Panc1 (cell line): ENCODE measurements around the gene SLC25A41. TPM values are rescaled to one million over a fixed set of nuclear protein-coding genes. Genes with fewer than 3 reads are reported as not detected.

Source experiments
- ATAC-seq: fragments of 200-7000 bp; cut with Tn5 transposase; 2 replicates; pipeline ENCODE4 v1.9.1; 2020; ENCODE audit warnings: mild to moderate bottlenecking, moderate library complexity
- BruUV-seq: library from RNA; stranded (reverse); fragments of 400-500 nt; replicated peaks from 2 replicates; lab custom pipeline; 2021; lab: Mats Ljungman, UMichigan
- CTCF ChIA-PET: fragments of 300-600 bp; sonication (Branson Sonifier 250); formaldehyde crosslinking; loops from one replicate; lab custom pipeline; 2022; ENCODE audit warnings: antibody characterized with exemption; lab: Charles Lee
- POLR2A ChIA-PET: fragments of 300-600 bp; sonication (Branson Sonifier 250); formaldehyde crosslinking; loops from one replicate; lab custom pipeline; 2022; ENCODE audit warnings: antibody characterized with exemption; lab: Charles Lee
- DNase-seq: peaks from one replicate; pipeline ENCODE4 v3.0.0-alpha.2; 2010; ENCODE audit warnings: low read depth, low spot score
- H3K27ac ChIP-seq: 2 replicates; pipeline ENCODE4 v1.5.1; 2011; ENCODE audit warnings: mild to moderate bottlenecking, low read length, inconsistent platforms
- H3K27me3 ChIP-seq: fragments of 200-500 bp; sonication (Bioruptor generic); 2 replicates; pipeline ENCODE4 v1.6.0; 2014; ENCODE audit warnings: low read length, inconsistent platforms; ENCODE audit not compliant: control insufficient read depth, insufficient read depth
- H3K36me3 ChIP-seq: fragments of 200-500 bp; sonication (Bioruptor generic); 2 replicates; pipeline ENCODE4 v1.5.1; 2014; ENCODE audit warnings: inconsistent platforms, mild to moderate bottlenecking, low read length, moderate library complexity; ENCODE audit not compliant: control insufficient read depth, insufficient read depth
- H3K4me1 ChIP-seq: 2 replicates; pipeline ENCODE4 v1.5.1; 2011; ENCODE audit warnings: inconsistent platforms, mild to moderate bottlenecking, low read length, moderate library complexity; ENCODE audit not compliant: control insufficient read depth, insufficient read depth
- H3K4me3 ChIP-seq, 2 experiments: 2 replicates each; pipeline ENCODE4 v1.5.1; 2011 to 2012; ENCODE audit warnings: low read depth in 2 of 2, low read length in 2 of 2, mild to moderate bottlenecking in 2 of 2, inconsistent platforms in 1 of 2, moderate library complexity in 1 of 2
- H3K9me3 ChIP-seq: fragments of 200-500 bp; sonication (Bioruptor generic); 2 replicates; pipeline ENCODE4 v1.5.1; 2014; ENCODE audit warnings: low read depth, mild to moderate bottlenecking, inconsistent platforms, low read length, moderate library complexity; ENCODE audit not compliant: control insufficient read depth, insufficient read depth
- POLR2AphosphoS5 ChIP-seq: IDR thresholded peaks from 2 replicates; pipeline ENCODE4 v1.6.1; 2012; ENCODE audit warnings: mild to moderate bottlenecking, low read depth, low read length, moderate library complexity
- SIN3A ChIP-seq: IDR thresholded peaks from 2 replicates; pipeline ENCODE4 v1.6.1; 2012; ENCODE audit warnings: low read depth, mild to moderate bottlenecking, low read length, moderate library complexity, borderline replicate concordance; ENCODE audit not compliant: insufficient read depth
- TCF7L2 ChIP-seq: IDR thresholded peaks from 2 replicates; pipeline ENCODE4 v1.6.1; 2011; ENCODE audit warnings: mild to moderate bottlenecking, low read depth, low read length, inconsistent platforms
- in situ Hi-C: cut with HindIII; loops from 2 replicates; pipeline ENCODE4 v1.10.0; 2016; ENCODE audit warnings: low sequenced_read_pairs, low pct_unique_long_range_greater_than_20kb
- intact Hi-C: fragments of 100-400 bp; cut with micrococcal nuclease; formaldehyde crosslinking; loops from one replicate; pipeline ENCODE4 v1.10.0; 2022; ENCODE audit not compliant: unreplicated experiment
- total RNA-seq: library from RNA; stranded (reverse); gene quantifications from one replicate; pipeline ENCODE4 v1.2.1, GENCODE V29; 2021; ENCODE audit not compliant: unreplicated experiment
- TF ChIP-seq, protein P1 (sequence below), 2 experiments: IDR thresholded peaks; 2 replicates each; pipeline ENCODE4 v1.6.1; 2011 to 2012; ENCODE audit warnings: low read depth in 2 of 2, control low read depth in 1 of 2, low read length in 1 of 2, mild to moderate bottlenecking in 1 of 2, moderate library complexity in 1 of 2; ENCODE audit not compliant: insufficient read depth in 1 of 2
- TF ChIP-seq, protein P2 (sequence below): fragments of 450-650 bp; IDR thresholded peaks from 2 replicates; pipeline ENCODE4 v1.5.1; 2017; ENCODE audit warnings: mild to moderate bottlenecking

SLC25A41 gene
- total RNA-seq, 1 experiment from 2014 or later, result 0.21 TPM

DNA sequence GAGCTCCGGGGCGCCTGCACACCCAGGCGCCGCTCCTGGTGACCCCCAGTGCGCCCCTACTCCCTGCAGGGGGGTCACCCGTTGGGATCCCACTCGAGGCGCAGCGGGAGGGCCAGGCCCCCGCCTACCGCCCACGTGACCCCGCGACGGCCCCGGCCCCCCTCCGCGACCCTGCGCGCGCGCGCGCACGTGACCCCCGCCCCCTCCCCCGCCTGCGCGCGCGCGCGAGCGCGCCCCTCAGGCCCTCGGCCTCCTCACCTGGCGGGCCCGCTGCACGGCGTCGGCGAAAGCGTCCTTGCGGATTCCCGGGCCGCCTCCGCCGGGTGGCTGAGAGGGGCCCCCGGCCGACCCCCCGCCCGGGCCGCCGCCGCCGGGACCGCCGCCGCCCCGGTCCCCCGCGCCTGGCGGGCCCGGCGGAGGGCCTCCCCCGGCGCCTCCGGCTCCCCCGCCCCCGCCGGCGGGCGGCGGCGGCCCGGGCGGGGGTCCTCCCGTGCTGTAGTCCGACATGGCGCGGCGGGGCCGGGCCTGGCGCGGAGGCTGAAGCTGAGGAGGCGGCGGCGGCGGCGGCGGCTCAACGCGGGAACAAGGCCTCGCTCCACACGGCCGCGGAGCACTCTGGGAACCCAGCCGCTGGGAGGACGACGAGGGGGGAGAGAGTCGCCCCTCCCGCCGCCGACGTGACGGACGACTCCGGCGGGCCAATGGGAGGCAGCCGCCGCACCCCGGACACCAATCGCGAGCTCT, 9.2 kb downstream of the SLC25A41 start, which contains the start of gene KHSRP:
Gene KHSRP (minus strand): TSS at position 617 of the 744 bp plus-strand sequence. CDS start 110 bp downstream, at position 507.
- DNase-seq, result no peak
- BruUV-seq, result no TSS peak
- H3K27me3 ChIP-seq, result no peaks in the 10 kb centered on the region
- ChIA-PET POLR2A (interaction anchor here (0.6 kb wide), 1 partner anchor 246 kb away, joined by 4 read pairs; no protein-coding TSS in a partner anchor), CTCF (interaction anchor here (0.7 kb wide), 1 partner anchor 52 kb away, joined by 3 read pairs; no protein-coding TSS in a partner anchor)
- H3K9me3 ChIP-seq, result no peaks in the 10 kb centered on the region
- intact Hi-C loops, result no loop called here
- TF ChIP-seq SIN3A, result no peak
- TF ChIP-seq POLR2AphosphoS5, result peak; percentile 43; the same call in 1 of the 2 replicates
- no peak for TF ChIP-seq TCF7L2
- peak within 1 kb of the TSS; percentile 93 to 95 for H3K4me3 ChIP-seq
- ATAC-seq, result no peak
- H3K36me3 ChIP-seq, result peaks cover 9% of the 10 kb centered on the region
- peak within 1 kb of the TSS; percentile 85 for H3K27ac ChIP-seq
- in situ Hi-C loops, result no loop called here
- H3K4me1 ChIP-seq, result peaks cover 9% of the 10 kb centered on the region

DNA sequence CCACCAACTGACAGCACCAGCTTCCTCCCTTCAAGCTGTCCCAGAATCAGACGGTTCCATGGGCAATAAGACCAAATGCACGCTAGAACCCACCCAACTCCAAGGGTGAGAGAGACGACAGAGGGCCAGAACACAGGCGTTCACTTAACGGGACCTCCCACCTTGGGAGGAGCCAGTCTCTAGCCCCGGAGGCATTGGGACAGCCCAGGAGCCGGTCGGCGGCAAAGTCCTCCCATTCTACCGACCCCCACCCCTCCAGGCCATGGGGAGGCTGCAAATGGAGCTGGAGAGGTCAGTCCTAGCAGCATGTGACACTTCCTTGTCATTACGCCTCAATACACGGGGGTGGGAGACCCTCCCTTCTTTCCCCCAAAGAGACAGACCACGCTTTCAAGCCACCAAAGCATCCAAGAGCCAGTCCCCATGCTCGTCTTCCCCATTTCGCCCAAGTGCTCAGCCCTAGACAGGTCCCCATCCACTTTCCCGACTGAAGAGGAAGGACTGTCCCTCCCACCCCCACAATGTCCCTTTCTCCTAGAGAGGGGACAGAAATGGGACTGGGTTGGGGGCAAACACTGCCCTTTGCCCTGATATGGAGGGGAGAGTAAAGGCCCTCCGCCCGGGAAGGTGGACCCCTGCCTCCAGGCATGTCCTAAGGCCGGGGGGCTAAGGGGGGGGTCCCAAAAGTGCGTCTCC, 9.9 kb downstream of the SLC25A41 start:
- Histone ChIP-seq H3K4me1 (peaks cover 9% of the 10 kb centered on the region), H3K27me3 (no peaks in the 10 kb centered on the region), H3K27ac (peak overlapping the region; percentile 79), H3K4me3 (peak overlapping the region; percentile 93 to 95), H3K9me3 (no peaks in the 10 kb centered on the region), H3K36me3 (peaks cover 11% of the 10 kb centered on the region)
- BruUV-seq, result no TSS peak
- POLR2A ChIA-PET, result no interaction called here
- intact Hi-C loops (no loop called here), in situ Hi-C loops (no loop called here)
- TF ChIP-seq POLR2AphosphoS5 (no peak), TCF7L2 (no peak), SIN3A (no peak)
- TF ChIP-seq, protein P1, sequence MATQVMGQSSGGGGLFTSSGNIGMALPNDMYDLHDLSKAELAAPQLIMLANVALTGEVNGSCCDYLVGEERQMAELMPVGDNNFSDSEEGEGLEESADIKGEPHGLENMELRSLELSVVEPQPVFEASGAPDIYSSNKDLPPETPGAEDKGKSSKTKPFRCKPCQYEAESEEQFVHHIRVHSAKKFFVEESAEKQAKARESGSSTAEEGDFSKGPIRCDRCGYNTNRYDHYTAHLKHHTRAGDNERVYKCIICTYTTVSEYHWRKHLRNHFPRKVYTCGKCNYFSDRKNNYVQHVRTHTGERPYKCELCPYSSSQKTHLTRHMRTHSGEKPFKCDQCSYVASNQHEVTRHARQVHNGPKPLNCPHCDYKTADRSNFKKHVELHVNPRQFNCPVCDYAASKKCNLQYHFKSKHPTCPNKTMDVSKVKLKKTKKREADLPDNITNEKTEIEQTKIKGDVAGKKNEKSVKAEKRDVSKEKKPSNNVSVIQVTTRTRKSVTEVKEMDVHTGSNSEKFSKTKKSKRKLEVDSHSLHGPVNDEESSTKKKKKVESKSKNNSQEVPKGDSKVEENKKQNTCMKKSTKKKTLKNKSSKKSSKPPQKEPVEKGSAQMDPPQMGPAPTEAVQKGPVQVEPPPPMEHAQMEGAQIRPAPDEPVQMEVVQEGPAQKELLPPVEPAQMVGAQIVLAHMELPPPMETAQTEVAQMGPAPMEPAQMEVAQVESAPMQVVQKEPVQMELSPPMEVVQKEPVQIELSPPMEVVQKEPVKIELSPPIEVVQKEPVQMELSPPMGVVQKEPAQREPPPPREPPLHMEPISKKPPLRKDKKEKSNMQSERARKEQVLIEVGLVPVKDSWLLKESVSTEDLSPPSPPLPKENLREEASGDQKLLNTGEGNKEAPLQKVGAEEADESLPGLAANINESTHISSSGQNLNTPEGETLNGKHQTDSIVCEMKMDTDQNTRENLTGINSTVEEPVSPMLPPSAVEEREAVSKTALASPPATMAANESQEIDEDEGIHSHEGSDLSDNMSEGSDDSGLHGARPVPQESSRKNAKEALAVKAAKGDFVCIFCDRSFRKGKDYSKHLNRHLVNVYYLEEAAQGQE (IDR thresholded peaks at IDR 0.05; ENCODE audit: insufficient read depth in 1 of 2, low read depth in 2 of 2, low read length in 1 of 2), result no peak
- TF ChIP-seq, protein P2, sequence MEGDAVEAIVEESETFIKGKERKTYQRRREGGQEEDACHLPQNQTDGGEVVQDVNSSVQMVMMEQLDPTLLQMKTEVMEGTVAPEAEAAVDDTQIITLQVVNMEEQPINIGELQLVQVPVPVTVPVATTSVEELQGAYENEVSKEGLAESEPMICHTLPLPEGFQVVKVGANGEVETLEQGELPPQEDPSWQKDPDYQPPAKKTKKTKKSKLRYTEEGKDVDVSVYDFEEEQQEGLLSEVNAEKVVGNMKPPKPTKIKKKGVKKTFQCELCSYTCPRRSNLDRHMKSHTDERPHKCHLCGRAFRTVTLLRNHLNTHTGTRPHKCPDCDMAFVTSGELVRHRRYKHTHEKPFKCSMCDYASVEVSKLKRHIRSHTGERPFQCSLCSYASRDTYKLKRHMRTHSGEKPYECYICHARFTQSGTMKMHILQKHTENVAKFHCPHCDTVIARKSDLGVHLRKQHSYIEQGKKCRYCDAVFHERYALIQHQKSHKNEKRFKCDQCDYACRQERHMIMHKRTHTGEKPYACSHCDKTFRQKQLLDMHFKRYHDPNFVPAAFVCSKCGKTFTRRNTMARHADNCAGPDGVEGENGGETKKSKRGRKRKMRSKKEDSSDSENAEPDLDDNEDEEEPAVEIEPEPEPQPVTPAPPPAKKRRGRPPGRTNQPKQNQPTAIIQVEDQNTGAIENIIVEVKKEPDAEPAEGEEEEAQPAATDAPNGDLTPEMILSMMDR, result no peak
- CTCF ChIA-PET, result no interaction called here
- ATAC-seq, result no peak
- no peak for DNase-seq
